Liver (tissue), 3 donors: Measurements from ENCODE around the gene PARD3.

Source experiments
- EGR1 ChIP-seq, 2 donors: IDR thresholded peaks; 2 replicates each; pipeline ENCODE4 v1.6.1; 2016 to 2018; ENCODE audit warnings: antibody characterized with exemption in 2 of 2, low read depth in 2 of 2
- FOXA1 ChIP-seq: IDR thresholded peaks from 2 replicates; pipeline ENCODE4 v1.6.1; 2016; ENCODE audit warnings: antibody characterized with exemption
- GABPA ChIP-seq, 2 donors: IDR thresholded peaks in 1 of 2; conservative IDR thresholded peaks in 1 of 2; 2 replicates each; pipeline ENCODE4 v1.6.1; 2016; ENCODE audit warnings: antibody characterized with exemption in 2 of 2, mild to moderate bottlenecking in 1 of 2, moderate library complexity in 1 of 2
- REST ChIP-seq: IDR thresholded peaks from 2 replicates; pipeline ENCODE4 v1.6.1; 2016; ENCODE audit warnings: antibody characterized with exemption, mild to moderate bottlenecking
- TAF1 ChIP-seq: conservative IDR thresholded peaks from 2 replicates; pipeline ENCODE4 v1.6.1; 2016; ENCODE audit warnings: antibody characterized with exemption, mild to moderate bottlenecking
- TF ChIP-seq, protein P1 (sequence below): fragments of 150-350 bp; IDR thresholded peaks from 2 replicates; pipeline ENCODE4 v1.5.1; 2017; ENCODE audit warnings: improper control_type of control experiment, low read depth, low read length; ENCODE audit not compliant: missing input control
- TF ChIP-seq, protein P2 (sequence below): IDR thresholded peaks from 2 replicates; pipeline ENCODE4 v1.6.1; 2016; ENCODE audit warnings: antibody characterized with exemption
- donor health status: healthy.
- donor health status: healthy.

DNA sequence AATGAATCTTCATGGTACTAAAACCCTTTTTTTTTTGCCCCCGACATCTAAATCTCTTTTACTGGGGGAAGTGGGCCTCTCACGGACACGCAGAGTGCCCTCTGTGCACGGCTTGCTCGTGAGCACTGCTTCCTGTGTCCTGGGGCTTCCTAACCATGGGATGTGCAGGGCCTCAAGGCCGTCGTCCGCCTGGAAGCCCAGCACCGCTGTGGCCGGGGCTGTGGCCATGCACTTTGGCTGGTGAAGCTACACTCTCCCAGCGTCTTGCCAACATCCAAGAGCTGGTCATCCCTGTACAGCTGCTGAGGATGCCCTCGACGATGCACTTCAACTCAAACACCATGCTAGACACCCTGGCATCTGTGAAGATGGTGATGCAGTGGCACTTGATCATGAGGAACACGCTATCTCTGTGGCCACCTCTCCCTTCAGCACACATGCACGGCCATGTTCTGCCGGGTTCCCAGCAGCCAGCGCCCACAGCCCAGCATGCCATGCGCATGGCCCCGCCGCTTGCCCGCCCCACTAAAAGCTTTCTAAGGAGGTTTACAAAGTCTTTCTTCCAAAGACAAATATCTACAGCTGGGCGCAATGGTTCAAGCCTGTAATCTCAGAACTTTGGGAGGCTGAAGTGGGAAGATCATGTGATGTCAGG, 326.5 kb downstream of the PARD3 start:
- TF ChIP-seq, protein P1, sequence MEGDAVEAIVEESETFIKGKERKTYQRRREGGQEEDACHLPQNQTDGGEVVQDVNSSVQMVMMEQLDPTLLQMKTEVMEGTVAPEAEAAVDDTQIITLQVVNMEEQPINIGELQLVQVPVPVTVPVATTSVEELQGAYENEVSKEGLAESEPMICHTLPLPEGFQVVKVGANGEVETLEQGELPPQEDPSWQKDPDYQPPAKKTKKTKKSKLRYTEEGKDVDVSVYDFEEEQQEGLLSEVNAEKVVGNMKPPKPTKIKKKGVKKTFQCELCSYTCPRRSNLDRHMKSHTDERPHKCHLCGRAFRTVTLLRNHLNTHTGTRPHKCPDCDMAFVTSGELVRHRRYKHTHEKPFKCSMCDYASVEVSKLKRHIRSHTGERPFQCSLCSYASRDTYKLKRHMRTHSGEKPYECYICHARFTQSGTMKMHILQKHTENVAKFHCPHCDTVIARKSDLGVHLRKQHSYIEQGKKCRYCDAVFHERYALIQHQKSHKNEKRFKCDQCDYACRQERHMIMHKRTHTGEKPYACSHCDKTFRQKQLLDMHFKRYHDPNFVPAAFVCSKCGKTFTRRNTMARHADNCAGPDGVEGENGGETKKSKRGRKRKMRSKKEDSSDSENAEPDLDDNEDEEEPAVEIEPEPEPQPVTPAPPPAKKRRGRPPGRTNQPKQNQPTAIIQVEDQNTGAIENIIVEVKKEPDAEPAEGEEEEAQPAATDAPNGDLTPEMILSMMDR = no peak
- TF ChIP-seq TAF1 = no peak
- no peak for TF ChIP-seq REST
- TF ChIP-seq FOXA1 = no peak
- TF ChIP-seq, protein P2, sequence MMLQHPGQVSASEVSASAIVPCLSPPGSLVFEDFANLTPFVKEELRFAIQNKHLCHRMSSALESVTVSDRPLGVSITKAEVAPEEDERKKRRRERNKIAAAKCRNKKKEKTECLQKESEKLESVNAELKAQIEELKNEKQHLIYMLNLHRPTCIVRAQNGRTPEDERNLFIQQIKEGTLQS = no peak
- TF ChIP-seq GABPA (IDR thresholded peaks at IDR 0.05 in 1 of 2, conservative IDR thresholded peaks at IDR 0.05 in 1 of 2) = no peak
- TF ChIP-seq EGR1 (IDR thresholded peaks at IDR 0.05; ENCODE audit: low read depth in 2 of 2) = no peak
